22Rv1 (cell line): ENCODE data around the gene MRPL9.

Source experiments
- ZFX ChIP-seq: fragments of 450-650 bp; IDR thresholded peaks from 2 replicates; pipeline ENCODE4 v1.6.1; 2017; ENCODE audit warnings: antibody characterized with exemption, borderline replicate concordance
- TF ChIP-seq, protein P1 (sequence below): fragments of 450-650 bp; IDR thresholded peaks from 2 replicates; pipeline ENCODE4 v1.5.1; 2017; ENCODE audit warnings: mild to moderate bottlenecking

DNA sequence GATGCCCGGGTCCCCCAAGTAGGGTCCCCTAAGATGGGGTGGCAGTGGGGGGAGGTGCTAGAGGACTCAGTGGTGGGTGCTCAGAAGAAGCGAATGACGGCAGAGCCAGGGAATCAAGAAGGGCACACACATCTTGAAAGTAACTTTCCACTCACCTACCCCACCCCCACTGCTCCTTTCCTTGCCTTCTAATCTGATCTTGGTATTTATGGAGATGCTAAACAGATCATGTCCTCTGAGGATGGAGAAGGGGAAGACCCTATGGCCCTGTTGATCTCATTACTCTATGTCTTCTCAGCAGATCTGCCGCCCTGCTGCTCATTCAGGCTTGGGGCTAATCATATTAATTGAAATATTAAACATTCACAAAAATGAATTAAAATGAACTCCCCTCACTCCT lies 44.6 kb downstream of the MRPL9 start:
- TF ChIP-seq, protein P1, sequence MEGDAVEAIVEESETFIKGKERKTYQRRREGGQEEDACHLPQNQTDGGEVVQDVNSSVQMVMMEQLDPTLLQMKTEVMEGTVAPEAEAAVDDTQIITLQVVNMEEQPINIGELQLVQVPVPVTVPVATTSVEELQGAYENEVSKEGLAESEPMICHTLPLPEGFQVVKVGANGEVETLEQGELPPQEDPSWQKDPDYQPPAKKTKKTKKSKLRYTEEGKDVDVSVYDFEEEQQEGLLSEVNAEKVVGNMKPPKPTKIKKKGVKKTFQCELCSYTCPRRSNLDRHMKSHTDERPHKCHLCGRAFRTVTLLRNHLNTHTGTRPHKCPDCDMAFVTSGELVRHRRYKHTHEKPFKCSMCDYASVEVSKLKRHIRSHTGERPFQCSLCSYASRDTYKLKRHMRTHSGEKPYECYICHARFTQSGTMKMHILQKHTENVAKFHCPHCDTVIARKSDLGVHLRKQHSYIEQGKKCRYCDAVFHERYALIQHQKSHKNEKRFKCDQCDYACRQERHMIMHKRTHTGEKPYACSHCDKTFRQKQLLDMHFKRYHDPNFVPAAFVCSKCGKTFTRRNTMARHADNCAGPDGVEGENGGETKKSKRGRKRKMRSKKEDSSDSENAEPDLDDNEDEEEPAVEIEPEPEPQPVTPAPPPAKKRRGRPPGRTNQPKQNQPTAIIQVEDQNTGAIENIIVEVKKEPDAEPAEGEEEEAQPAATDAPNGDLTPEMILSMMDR: no peak
- no peak for TF ChIP-seq ZFX
